ENCODE measurements around the gene PLPP1.

The PLPP1 gene

DNA sequence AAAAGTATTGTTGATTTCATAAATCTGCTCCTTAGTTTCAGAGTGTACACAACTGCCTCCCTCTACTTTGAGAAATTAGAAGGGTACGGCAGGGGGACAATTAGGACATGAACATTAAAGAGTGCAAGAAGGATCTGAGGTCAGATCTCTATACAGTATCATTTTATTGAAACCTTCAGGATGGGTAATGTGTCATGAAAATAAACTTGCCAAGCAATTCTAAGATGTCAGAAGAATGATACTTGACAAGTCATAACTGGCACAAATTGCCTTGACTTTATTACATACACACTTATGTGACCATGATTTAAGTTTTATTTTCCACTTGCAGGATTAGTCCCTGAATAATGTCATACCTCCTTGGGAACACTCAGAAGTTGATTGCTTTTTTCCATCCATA is 92.8 kb downstream of the PLPP1 start:
- Histone ChIP-seq H3K4me1 (ENCODE audit: control insufficient read depth in 1 of 2, insufficient read depth in 2 of 2, low read length in 2 of 2) (peaks cover 21 to 39% of the 10 kb centered on the region in 2 donors), H3K27me3 (ENCODE audit: low read depth, low read length) (no peaks in the 10 kb centered on the region), H3K4me3 (ENCODE audit: low read depth in 1 of 2, low read length in 2 of 2) (no peak overlapping the region), H3K9me3 (ENCODE audit: control insufficient read depth in 1 of 2, low read length in 2 of 2) (no peaks in the 10 kb centered on the region), H3K27ac (ENCODE audit: low read length) (peak overlapping the region; percentile 66), H3K36me3 (ENCODE audit: control insufficient read depth in 1 of 2, insufficient read depth in 2 of 2, low read length in 2 of 2) (no peaks in the 10 kb centered on the region)

DNA sequence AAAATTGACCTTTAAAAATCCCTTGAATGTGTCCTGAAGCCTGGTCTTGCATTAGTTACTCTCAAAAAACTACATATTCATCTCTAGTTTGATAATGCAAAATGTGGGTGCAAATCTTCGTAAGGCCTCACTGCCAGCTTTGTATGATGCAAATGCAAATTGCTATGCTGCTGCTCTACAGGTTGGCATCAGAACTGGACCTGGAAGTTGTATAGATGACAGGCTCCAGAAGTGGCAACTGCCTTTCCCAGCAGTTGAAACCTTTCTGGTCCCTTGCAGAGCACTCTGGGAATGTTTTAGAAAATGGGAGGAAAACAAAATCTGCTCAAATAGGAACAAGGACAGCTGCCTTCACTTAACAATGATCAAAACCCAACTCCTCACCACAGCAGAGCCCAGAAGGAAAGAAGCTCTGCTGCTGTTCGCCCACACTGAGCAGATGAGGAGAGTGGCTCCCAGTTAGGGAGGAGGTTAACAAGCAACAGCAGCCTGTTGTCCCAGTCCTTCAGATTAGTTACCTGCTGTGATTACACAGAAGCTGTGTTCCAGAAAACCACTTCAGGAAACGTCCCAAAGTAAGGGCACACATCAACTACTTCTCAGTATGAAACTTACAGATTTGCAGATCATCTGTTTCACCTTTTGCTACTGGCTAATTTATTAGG is 93.5 kb downstream of the PLPP1 start:
- Histone ChIP-seq H3K4me3 (ENCODE audit: low read depth in 1 of 2, low read length in 2 of 2) (no peak overlapping the region), H3K4me1 (ENCODE audit: control insufficient read depth in 1 of 2, insufficient read depth in 2 of 2, low read length in 2 of 2) (peaks cover 18 to 45% of the 10 kb centered on the region in 2 donors), H3K27ac (ENCODE audit: low read length) (peak overlapping the region; percentile 66), H3K27me3 (ENCODE audit: low read depth, low read length) (no peaks in the 10 kb centered on the region), H3K9me3 (ENCODE audit: control insufficient read depth in 1 of 2, low read length in 2 of 2) (no peaks in the 10 kb centered on the region), H3K36me3 (ENCODE audit: control insufficient read depth in 1 of 2, insufficient read depth in 2 of 2, low read length in 2 of 2) (no peaks in the 10 kb centered on the region)

DNA sequence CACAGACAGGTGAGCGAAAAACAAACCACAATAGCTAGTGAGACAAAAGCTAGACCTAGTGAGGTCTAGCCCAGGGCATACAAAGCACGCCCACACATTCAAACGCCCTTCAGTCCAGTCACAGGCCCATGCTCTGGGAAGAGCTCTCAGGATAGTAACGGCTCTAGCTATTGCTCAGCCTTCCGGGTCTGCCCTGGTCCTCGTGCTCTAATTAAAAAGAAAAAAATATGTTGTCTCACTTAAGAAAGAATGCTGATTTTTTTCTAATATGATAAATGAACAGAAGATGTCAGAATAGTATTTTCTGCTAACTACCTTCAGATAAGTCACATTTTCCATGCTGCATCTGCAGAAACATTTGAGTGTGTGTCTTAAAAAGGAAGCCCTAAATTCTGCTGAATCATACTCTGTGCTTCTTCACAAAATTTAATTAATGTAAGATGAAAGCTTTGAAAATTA is 94.5 kb downstream of the PLPP1 start:
- Histone ChIP-seq H3K27me3 (ENCODE audit: low read depth, low read length) (no peaks in the 10 kb centered on the region), H3K27ac (ENCODE audit: low read length) (peak overlapping the region; percentile 90), H3K4me1 (ENCODE audit: control insufficient read depth in 1 of 2, insufficient read depth in 2 of 2, low read length in 2 of 2) (peaks cover 17 to 41% of the 10 kb centered on the region in 2 donors), H3K9me3 (ENCODE audit: control insufficient read depth in 1 of 2, low read length in 2 of 2) (no peaks in the 10 kb centered on the region), H3K36me3 (ENCODE audit: control insufficient read depth in 1 of 2, insufficient read depth in 2 of 2, low read length in 2 of 2) (no peaks in the 10 kb centered on the region), H3K4me3 (ENCODE audit: low read depth in 1 of 2, low read length in 2 of 2) (no peak overlapping the region)

DNA sequence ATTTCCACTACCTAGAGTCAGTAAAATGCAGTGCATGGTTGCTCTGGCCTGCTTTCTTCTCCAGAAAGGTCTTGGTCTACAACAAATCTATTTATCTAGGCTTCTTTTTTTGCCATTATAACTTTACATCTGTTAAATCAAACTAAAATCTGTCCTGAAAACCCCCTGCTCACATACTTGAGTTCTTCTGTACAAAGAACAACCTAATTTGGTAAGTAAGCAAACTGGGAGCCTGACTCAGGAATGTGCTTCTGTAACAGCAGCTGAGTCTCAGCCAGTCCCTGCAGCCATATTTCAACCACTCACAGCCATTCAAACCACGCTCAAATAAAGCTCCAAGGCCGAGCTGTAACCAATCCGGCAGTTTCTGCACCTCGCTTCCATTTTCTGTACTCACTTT is 95.8 kb downstream of the PLPP1 start:
- Histone ChIP-seq H3K4me3 (ENCODE audit: low read depth in 1 of 2, low read length in 2 of 2) (no peak overlapping the region), H3K4me1 (ENCODE audit: control insufficient read depth in 1 of 2, insufficient read depth in 2 of 2, low read length in 2 of 2) (peaks cover 17 to 41% of the 10 kb centered on the region in 2 donors)

DNA sequence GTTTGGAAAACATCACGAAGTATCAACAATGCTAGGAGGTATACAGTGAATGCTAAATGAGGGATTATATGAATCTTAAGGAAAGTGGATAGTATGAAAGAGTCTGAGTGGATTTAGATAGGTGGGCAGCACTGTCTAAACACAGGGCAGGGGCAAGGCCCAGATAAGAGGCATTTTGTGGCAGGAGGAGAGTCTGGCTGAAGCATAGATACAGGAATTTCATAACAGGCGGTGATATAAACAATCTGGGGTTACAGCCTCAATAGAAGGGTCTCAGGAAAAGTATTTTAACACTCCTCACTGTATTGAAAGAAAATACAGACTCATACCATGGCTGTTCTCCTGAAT is 96.9 kb downstream of the PLPP1 start:
- peaks cover 0 to 3% of the 10 kb centered on the region in 2 donors for H3K36me3 ChIP-seq (ENCODE audit: control insufficient read depth in 1 of 2, insufficient read depth in 2 of 2, low read length in 2 of 2)
- H3K4me3 ChIP-seq (ENCODE audit: low read depth in 1 of 2, low read length in 2 of 2): no peak overlapping the region
- H3K27me3 ChIP-seq (ENCODE audit: low read depth, low read length): no peaks in the 10 kb centered on the region

More for the DNA sequence above, 95.8 kb downstream of the PLPP1 start:
- H3K27ac ChIP-seq (ENCODE audit: low read length): peak overlapping the region; percentile 90
- H3K36me3 ChIP-seq (ENCODE audit: control insufficient read depth in 1 of 2, insufficient read depth in 2 of 2, low read length in 2 of 2): peaks cover 0 to 3% of the 10 kb centered on the region in 2 donors
- H3K9me3 ChIP-seq (ENCODE audit: control insufficient read depth in 1 of 2, low read length in 2 of 2): no peaks in the 10 kb centered on the region
- H3K27me3 ChIP-seq (ENCODE audit: low read depth, low read length): no peaks in the 10 kb centered on the region

DNA sequence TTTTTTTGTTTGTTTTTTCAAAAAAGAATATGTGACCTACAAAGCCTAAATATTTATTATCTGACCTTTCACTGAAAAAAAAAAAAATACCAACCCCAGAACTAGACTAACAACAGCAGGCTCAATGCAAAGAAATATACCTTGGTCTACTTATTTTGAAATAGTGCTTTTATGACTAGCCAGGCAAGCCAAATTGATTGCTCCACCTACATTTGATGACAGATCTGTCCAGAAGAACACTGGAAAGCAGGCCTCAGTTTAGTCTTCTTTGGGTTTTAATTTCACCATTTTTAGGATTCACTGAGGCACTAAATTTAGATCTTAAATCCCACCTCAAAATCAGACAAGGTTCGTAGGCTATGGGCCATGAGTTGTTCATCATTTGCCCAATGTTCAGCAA is 97.3 kb downstream of the PLPP1 start:
- no peak overlapping the region for H3K4me3 ChIP-seq (ENCODE audit: low read depth in 1 of 2, low read length in 2 of 2)
- peaks cover 0 to 3% of the 10 kb centered on the region in 2 donors for H3K36me3 ChIP-seq (ENCODE audit: control insufficient read depth in 1 of 2, insufficient read depth in 2 of 2, low read length in 2 of 2)
- H3K27ac ChIP-seq (ENCODE audit: low read length): peak overlapping the region; percentile 78
- no peaks in the 10 kb centered on the region for H3K27me3 ChIP-seq (ENCODE audit: low read depth, low read length)
- H3K4me1 ChIP-seq (ENCODE audit: control insufficient read depth in 1 of 2, insufficient read depth in 2 of 2, low read length in 2 of 2): peaks cover 17 to 41% of the 10 kb centered on the region in 2 donors
- no peaks in the 10 kb centered on the region for H3K9me3 ChIP-seq (ENCODE audit: control insufficient read depth in 1 of 2, low read length in 2 of 2)

More for the DNA sequence above, 96.9 kb downstream of the PLPP1 start:
- Histone ChIP-seq H3K9me3 (ENCODE audit: control insufficient read depth in 1 of 2, low read length in 2 of 2) (no peaks in the 10 kb centered on the region), H3K4me1 (ENCODE audit: control insufficient read depth in 1 of 2, insufficient read depth in 2 of 2, low read length in 2 of 2) (peaks cover 17 to 41% of the 10 kb centered on the region in 2 donors), H3K27ac (ENCODE audit: low read length) (peak overlapping the region; percentile 78)

DNA sequence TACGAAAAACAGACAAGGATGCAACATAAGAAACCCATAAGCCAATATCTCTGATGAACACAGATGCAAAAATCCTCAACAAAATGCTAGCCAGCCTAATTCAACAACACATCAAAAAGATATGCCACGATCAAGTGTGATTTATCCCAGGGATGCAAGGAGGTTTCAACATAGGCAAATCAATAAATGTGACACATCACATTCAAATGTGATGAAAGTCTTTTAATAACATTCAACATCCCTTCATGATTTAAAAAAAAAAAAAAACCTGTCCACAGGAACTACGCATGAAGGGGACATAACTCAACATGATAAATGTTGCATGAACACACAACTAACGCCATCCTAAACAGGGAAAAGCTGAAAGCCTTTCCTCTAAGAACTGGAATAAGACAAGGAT is 102.2 kb downstream of the PLPP1 start:
- no peaks in the 10 kb centered on the region for H3K9me3 ChIP-seq (ENCODE audit: control insufficient read depth in 1 of 2, low read length in 2 of 2)
- no peaks in the 10 kb centered on the region for H3K27me3 ChIP-seq (ENCODE audit: low read depth, low read length)
- H3K36me3 ChIP-seq (ENCODE audit: control insufficient read depth in 1 of 2, insufficient read depth in 2 of 2, low read length in 2 of 2): peaks cover 3 to 11% of the 10 kb centered on the region in 2 donors
- H3K4me3 ChIP-seq (ENCODE audit: low read depth in 1 of 2, low read length in 2 of 2): no peak overlapping the region
- no peak overlapping the region for H3K27ac ChIP-seq (ENCODE audit: low read length)
- peaks cover 13 to 25% of the 10 kb centered on the region in 2 donors for H3K4me1 ChIP-seq (ENCODE audit: control insufficient read depth in 1 of 2, insufficient read depth in 2 of 2, low read length in 2 of 2)

DNA sequence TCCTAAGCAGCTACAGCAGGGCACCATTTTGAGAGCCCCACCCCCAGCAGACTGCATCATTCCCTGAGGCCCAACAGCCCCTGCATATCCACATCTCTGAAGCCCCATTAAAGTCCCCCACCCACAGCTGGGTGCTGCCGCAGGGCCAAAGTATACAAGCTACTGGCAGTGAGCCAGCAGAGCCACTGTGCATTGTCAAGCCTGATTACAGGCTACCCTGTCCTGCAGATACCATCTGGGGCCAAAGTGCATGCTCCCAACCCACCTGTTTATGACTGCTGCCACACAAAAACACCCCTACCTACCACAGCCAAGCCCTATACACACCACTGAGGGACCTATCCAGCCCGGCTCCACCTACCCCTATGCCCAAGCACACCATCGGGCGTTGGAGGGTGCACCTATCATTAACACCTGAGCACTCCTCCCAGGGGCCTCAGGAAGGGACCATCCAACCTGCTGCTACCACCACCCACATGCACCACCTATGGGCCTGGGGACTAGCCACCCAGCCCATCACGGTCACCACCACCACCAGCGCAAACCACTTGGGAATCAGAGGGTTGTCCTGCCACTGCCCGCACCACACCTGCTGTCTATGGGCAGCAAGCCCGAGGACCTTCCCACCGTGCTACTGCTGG is 105.0 kb downstream of the PLPP1 start:
- H3K4me1 ChIP-seq (ENCODE audit: control insufficient read depth in 1 of 2, insufficient read depth in 2 of 2, low read length in 2 of 2): peaks cover 15 to 21% of the 10 kb centered on the region in 2 donors
- no peaks in the 10 kb centered on the region for H3K9me3 ChIP-seq (ENCODE audit: control insufficient read depth in 1 of 2, low read length in 2 of 2)
- no peak overlapping the region for H3K27ac ChIP-seq (ENCODE audit: low read length)
- no peak overlapping the region for H3K4me3 ChIP-seq (ENCODE audit: low read depth in 1 of 2, low read length in 2 of 2)
- no peaks in the 10 kb centered on the region for H3K27me3 ChIP-seq (ENCODE audit: low read depth, low read length)
- peaks cover 14 to 25% of the 10 kb centered on the region in 2 donors for H3K36me3 ChIP-seq (ENCODE audit: control insufficient read depth in 1 of 2, insufficient read depth in 2 of 2, low read length in 2 of 2)

DNA sequence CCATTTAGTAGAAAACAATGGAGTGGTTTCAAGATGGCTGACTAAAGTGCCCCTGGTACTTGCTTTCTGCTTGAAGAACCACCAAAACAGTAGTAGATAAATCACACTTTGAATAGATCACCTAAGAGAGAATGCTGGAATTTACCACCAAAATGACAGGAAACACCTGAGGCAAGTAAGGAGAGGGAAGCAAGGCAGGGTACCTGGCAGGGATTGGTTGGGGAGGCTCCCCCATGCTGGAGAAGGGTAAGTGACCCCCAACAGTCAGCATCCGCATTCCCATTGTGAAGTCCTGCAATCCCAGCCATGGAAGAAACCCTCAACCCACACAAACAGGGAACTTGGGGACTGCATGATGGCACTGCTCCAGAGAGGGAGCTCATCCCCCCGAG is 105.5 kb downstream of the PLPP1 start:
- H3K4me3 ChIP-seq (ENCODE audit: low read depth in 1 of 2, low read length in 2 of 2): no peak overlapping the region
- H3K27me3 ChIP-seq (ENCODE audit: low read depth, low read length): no peaks in the 10 kb centered on the region
- H3K4me1 ChIP-seq (ENCODE audit: control insufficient read depth in 1 of 2, insufficient read depth in 2 of 2, low read length in 2 of 2): peaks cover 15 to 21% of the 10 kb centered on the region in 2 donors
- no peaks in the 10 kb centered on the region for H3K9me3 ChIP-seq (ENCODE audit: control insufficient read depth in 1 of 2, low read length in 2 of 2)
- peaks cover 16 to 30% of the 10 kb centered on the region in 2 donors for H3K36me3 ChIP-seq (ENCODE audit: control insufficient read depth in 1 of 2, insufficient read depth in 2 of 2, low read length in 2 of 2)
- no peak overlapping the region for H3K27ac ChIP-seq (ENCODE audit: low read length)

DNA sequence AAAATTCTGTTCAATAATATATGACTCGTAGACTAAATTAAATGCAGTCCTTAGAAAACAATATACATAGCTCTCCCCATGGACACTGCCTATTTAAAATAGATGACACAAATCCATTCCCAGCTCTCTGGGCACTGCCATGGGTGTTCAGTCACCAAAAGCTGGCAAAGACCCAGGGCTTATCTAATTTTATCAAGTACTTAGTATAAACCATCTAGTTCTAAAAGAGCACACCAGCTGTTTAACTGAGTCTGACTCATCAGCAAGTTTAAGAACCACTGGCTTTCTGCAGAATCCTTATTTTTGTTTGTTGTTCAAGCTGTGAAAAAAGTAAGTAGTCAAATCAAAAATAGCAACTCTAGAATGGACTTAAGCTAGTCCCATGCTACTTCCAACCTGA is 107.6 kb downstream of the PLPP1 start:
- Histone ChIP-seq H3K27me3 (ENCODE audit: low read depth, low read length) (no peaks in the 10 kb centered on the region), H3K27ac (ENCODE audit: low read length) (no peak overlapping the region), H3K36me3 (ENCODE audit: control insufficient read depth in 1 of 2, insufficient read depth in 2 of 2, low read length in 2 of 2) (peaks cover 34 to 47% of the 10 kb centered on the region in 2 donors), H3K9me3 (ENCODE audit: control insufficient read depth in 1 of 2, low read length in 2 of 2) (no peaks in the 10 kb centered on the region), H3K4me3 (ENCODE audit: low read depth in 1 of 2, low read length in 2 of 2) (no peak overlapping the region), H3K4me1 (ENCODE audit: control insufficient read depth in 1 of 2, insufficient read depth in 2 of 2, low read length in 2 of 2) (peaks cover 15 to 26% of the 10 kb centered on the region in 2 donors)

DNA sequence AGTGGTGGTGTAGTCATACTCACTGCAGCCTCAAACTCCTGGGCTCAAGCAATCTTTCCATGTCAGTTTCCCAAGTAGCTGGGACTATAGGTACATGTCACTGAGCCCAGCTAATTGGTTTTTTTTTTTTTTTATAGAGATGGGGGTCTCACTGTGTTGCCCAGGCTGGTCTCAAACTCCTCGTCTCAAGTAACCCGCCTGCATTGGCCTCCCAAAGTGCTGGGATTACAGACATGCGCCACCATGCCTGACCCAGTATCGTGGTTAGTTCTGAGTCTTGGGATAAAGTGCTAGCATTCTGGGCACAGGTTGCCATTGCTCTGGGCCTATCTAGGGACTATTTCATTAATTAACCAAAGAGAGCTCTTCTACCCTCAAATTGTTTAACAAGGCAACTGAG is 108.3 kb downstream of the PLPP1 start:
- H3K4me1 ChIP-seq (ENCODE audit: control insufficient read depth in 1 of 2, insufficient read depth in 2 of 2, low read length in 2 of 2): peaks cover 15 to 26% of the 10 kb centered on the region in 2 donors
- H3K36me3 ChIP-seq (ENCODE audit: control insufficient read depth in 1 of 2, insufficient read depth in 2 of 2, low read length in 2 of 2): peaks cover 34 to 50% of the 10 kb centered on the region in 2 donors
- no peak overlapping the region for H3K4me3 ChIP-seq (ENCODE audit: low read depth in 1 of 2, low read length in 2 of 2)
- no peaks in the 10 kb centered on the region for H3K27me3 ChIP-seq (ENCODE audit: low read depth, low read length)
- H3K9me3 ChIP-seq (ENCODE audit: control insufficient read depth in 1 of 2, low read length in 2 of 2): no peaks in the 10 kb centered on the region
- H3K27ac ChIP-seq (ENCODE audit: low read length): no peak overlapping the region
